Activated CD4-positive, alpha-beta memory T cell treated with anti-CD3 and anti-CD28 coated beads for 36 hours (primary cell): ENCODE measurements around the gene EVI5L. TPM values are rescaled to one million over a fixed set of nuclear protein-coding genes. Genes with fewer than 3 reads are reported as not detected.

Experiments used
- CTCF ChIA-PET: fragments of 350-600 bp; sonication (Branson Sonifier 250); formaldehyde crosslinking; loops from one replicate; lab custom pipeline; 2021; ENCODE audit warnings: antibody characterized with exemption, inconsistent platforms; lab: Charles Lee
- POLR2A ChIA-PET: fragments of 350-600 bp; sonication (Branson Sonifier 250); formaldehyde crosslinking; loops from one replicate; lab custom pipeline; 2021; ENCODE audit warnings: antibody characterized with exemption; lab: Charles Lee
- DNase-seq: peaks from one replicate; pipeline ENCODE4 v3.0.0-alpha.2; 2020
- H3K27ac Mint-ChIP-seq: one replicate; pipeline ENCODE4 v1.8.0; 2021; ENCODE audit warnings: mixed read lengths
- H3K27me3 Mint-ChIP-seq: one replicate; pipeline ENCODE4 v1.8.0; 2021; ENCODE audit warnings: mixed read lengths
- H3K36me3 Mint-ChIP-seq: one replicate; pipeline ENCODE4 v1.8.0; 2021; ENCODE audit warnings: mixed read lengths
- H3K4me1 Mint-ChIP-seq: one replicate; pipeline ENCODE4 v1.8.0; 2021; ENCODE audit warnings: low read depth, mixed read lengths
- H3K4me3 Mint-ChIP-seq: one replicate; pipeline ENCODE4 v1.8.0; 2021; ENCODE audit warnings: mild to moderate bottlenecking, mixed read lengths
- H3K9me3 Mint-ChIP-seq: one replicate; pipeline ENCODE4 v1.8.0; 2021; ENCODE audit warnings: mixed read lengths
- intact Hi-C: fragments of 100-400 bp; cut with micrococcal nuclease; formaldehyde crosslinking; loops from one replicate; pipeline ENCODE4 v1.15.1; 2023
- total RNA-seq, 2 experiments: library from RNA; stranded (reverse); gene quantifications; one replicate each; pipeline ENCODE4 v1.2.3, GENCODE V29; 2021

The EVI5L gene
- total RNA-seq, 2 experiments from 2014 or later: 5.0 to 5.6 TPM

- POLR2A ChIA-PET: no interaction called here
- H3K36me3 Mint-ChIP-seq: no peaks in the 10 kb centered on the region
Measured at GRCh38 chr19:7863971-7864689, 34.1 kb downstream of the EVI5L start.

DNA sequence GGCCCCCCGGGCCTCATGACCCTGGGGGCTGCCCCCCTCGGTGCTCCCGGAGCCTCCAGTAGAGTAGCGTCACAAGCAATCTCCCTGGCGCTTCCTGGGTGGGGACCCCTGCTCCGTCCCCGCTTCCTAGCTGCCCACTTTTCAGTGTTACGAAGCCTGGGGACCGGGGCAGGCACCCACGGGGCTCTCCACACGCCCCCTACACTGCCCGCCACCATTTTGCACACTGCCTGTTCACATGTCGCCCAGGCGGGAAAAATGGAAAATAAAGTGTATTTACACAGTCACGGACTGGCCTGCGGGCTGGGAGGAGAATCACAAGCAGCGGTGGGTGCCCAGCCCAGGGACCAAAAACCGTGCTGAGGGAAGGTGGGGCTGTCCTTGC lies 34.7 kb downstream of the EVI5L start:
- no peak overlapping the region for H3K4me3 Mint-ChIP-seq
- peaks cover 11% of the 10 kb centered on the region for H3K27me3 Mint-ChIP-seq
- no peaks in the 10 kb centered on the region for H3K9me3 Mint-ChIP-seq
- intact Hi-C loops: loop anchor here (5.0 kb wide), 1 partner anchor 38 kb away; the partner anchor contains the start of gene MAP2K7
- H3K36me3 Mint-ChIP-seq: no peaks in the 10 kb centered on the region
- DNase-seq: no peak
- POLR2A ChIA-PET: no interaction called here
- peaks cover 30% of the 10 kb centered on the region for H3K4me1 Mint-ChIP-seq
- no peak overlapping the region for H3K27ac Mint-ChIP-seq
- CTCF ChIA-PET: interaction anchor here (1.3 kb wide), 1 partner anchor 12 kb away, joined by 4 read pairs; no protein-coding TSS in a partner anchor

More at GRCh38 chr19:7863971-7864689, 34.1 kb downstream of the EVI5L start:
- Mint-ChIP-seq H3K4me1 (peaks cover 30% of the 10 kb centered on the region), H3K9me3 (no peaks in the 10 kb centered on the region), H3K4me3 (no peak overlapping the region), H3K27me3 (peaks cover 11% of the 10 kb centered on the region), H3K27ac (no peak overlapping the region)
- CTCF ChIA-PET: interaction anchor here (1.3 to 1.9 kb wide), 2 partner anchors 12 kb away, joined by 4 read pairs; no protein-coding TSS in a partner anchor
- no peak for DNase-seq
- intact Hi-C loops: no loop called here

- intact Hi-C loops: loop anchor here (5.0 kb wide), 1 partner anchor 37 kb away; the partner anchor contains the start of gene MAP2K7
- Mint-ChIP-seq H3K4me3 (no peak overlapping the region), H3K27ac (no peak overlapping the region), H3K36me3 (no peaks in the 10 kb centered on the region), H3K9me3 (no peaks in the 10 kb centered on the region), H3K4me1 (peaks cover 33% of the 10 kb centered on the region), H3K27me3 (peaks cover 11% of the 10 kb centered on the region)
- peak; percentile 18 for DNase-seq
- ChIA-PET CTCF (no interaction called here), POLR2A (no interaction called here)
Measured at GRCh38 chr19:7865262-7865911, 35.4 kb downstream of the EVI5L start.

GRCh38 chr19:7866399-7867091 lies 36.5 kb downstream of the EVI5L start:
- no peaks in the 10 kb centered on the region for H3K9me3 Mint-ChIP-seq
- H3K27ac Mint-ChIP-seq: no peak overlapping the region
- DNase-seq: no peak
- ChIA-PET CTCF (interaction anchor here (0.8 kb wide), 1 partner anchor 49 kb away, joined by 4 read pairs; no protein-coding TSS in a partner anchor), POLR2A (no interaction called here)
- intact Hi-C loops: loop anchor here (5.0 kb wide), 1 partner anchor 36 kb away; the partner anchor contains the start of gene MAP2K7
- no peaks in the 10 kb centered on the region for H3K36me3 Mint-ChIP-seq
- H3K27me3 Mint-ChIP-seq: peaks cover 12% of the 10 kb centered on the region
- no peak overlapping the region for H3K4me3 Mint-ChIP-seq
- H3K4me1 Mint-ChIP-seq: peaks cover 34% of the 10 kb centered on the region

DNA sequence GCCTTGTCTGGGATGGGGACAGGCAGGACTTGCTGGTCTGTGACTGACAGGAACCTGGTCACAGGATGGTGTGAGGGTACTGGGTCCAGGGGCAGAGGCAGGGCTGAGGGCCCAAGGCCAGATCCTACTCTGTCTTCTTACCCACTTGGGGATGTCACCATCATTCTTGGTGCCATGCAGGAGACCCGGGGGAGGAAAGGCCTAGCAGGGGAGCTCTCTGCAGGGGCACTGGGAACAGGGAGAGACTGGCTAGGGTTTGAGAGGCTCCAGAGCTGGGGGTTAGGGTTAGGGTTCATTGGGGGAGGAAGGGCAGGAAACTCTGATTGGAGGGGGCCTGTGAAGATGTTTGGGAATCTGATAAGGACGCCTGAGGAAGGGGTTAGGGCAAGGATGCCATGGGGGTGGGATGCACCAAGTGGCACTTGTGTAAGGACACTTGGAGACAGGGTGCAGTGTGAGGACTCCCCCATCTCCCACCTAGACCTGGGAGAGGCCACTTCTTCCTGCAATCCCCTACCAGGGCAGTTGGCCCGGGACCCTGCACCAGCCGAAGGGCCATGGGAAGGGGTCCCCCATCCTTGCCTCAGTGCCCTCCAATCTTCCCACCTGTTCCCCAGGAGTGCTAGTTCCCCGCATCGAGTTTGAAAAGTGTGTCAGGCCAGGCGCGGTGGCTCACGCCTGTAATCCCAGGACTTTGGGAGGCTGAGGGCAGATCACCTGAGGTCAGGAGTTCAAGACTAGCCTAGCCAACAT lies 37.2 kb downstream of the EVI5L start:
- no peak for DNase-seq
- peaks cover 37% of the 10 kb centered on the region for H3K4me1 Mint-ChIP-seq
- H3K9me3 Mint-ChIP-seq: no peaks in the 10 kb centered on the region
- no peak overlapping the region for H3K4me3 Mint-ChIP-seq
- intact Hi-C loops: loop anchor here (5.0 kb wide), 1 partner anchor 35 kb away; the partner anchor contains the start of gene MAP2K7
- no peak overlapping the region for H3K27ac Mint-ChIP-seq
- CTCF ChIA-PET: interaction anchor here (0.8 to 2.3 kb wide), 2 partner anchors 48 to 299 kb away, joined by 4 to 21 read pairs; no protein-coding TSS in a partner anchor
- H3K36me3 Mint-ChIP-seq: no peaks in the 10 kb centered on the region
- peaks cover 20% of the 10 kb centered on the region for H3K27me3 Mint-ChIP-seq
- POLR2A ChIA-PET: no interaction called here

- H3K4me1 Mint-ChIP-seq: peaks cover 40% of the 10 kb centered on the region
- intact Hi-C loops: loop anchor here (2.0 to 5.0 kb wide), 2 partner anchors 34 to 39 kb away; partner anchors contain the start of gene MAP2K7
- peak; percentile 48 for DNase-seq
- H3K36me3 Mint-ChIP-seq: no peaks in the 10 kb centered on the region
- POLR2A ChIA-PET: interaction anchor here (0.9 to 1.0 kb wide), 2 partner anchors 35 to 48 kb away, joined by 3 to 4 read pairs; partner anchors contain the start of gene MAP2K7
- no peaks in the 10 kb centered on the region for H3K9me3 Mint-ChIP-seq
- H3K27ac Mint-ChIP-seq: no peak overlapping the region
- peaks cover 26% of the 10 kb centered on the region for H3K27me3 Mint-ChIP-seq
- CTCF ChIA-PET: interaction anchor here (0.7 to 2.3 kb wide), 19 partner anchors 10 to 400 kb away, joined by 3 to 28 read pairs (median 7); partner anchors contain the start of genes EVI5L, LRRC8E, MAP2K7 and MCOLN1
- H3K4me3 Mint-ChIP-seq: peak overlapping the region; percentile 73
Measured at GRCh38 chr19:7868326-7868670, 38.3 kb downstream of the EVI5L start.

DNA sequence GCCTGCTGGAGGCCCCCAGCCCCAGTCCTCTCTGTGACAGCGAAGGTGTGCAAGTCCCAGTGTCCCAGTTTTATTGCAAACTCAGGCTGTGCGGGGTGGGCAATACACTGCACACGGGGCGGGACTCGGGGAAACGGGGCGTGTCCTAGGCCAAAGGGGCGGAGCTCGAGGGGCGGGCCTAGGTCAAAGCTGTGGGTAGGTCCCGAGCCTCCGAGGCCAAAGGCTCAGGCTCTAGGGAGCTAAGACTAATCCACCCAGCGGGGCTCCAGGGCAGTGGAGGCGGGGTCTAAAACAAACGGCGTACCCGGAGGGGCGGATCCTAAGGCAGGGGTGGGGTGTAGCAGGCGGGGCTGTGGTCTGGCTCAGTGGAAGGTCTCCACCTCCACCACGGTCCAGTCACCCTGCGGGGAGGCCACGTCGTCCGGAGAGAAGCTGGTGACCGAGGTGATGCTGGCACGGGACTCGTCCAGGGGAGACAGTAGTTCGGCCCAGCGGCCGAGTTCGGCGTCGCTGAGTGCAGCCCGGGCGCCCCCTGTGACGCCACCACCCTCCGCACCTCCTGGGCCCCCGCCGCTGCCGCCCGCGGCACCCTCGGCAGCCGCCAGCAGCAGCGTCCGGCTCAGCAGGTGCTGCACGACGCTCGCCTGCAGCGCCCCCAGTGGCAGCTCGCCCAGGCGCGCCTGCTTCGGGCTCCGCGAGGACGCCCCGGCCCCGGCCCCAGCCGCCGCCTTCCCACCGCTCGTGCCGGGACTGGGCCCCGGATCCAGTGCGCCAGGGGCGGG lies 38.8 kb downstream of the EVI5L start:
- no peak overlapping the region for H3K27ac Mint-ChIP-seq
- CTCF ChIA-PET: interaction anchor here (0.7 to 2.3 kb wide), 32 partner anchors 8 to 481 kb away, joined by 3 to 28 read pairs (median 6); partner anchors contain the start of genes EVI5L, LRRC8E, MAP2K7 and MCOLN1
- POLR2A ChIA-PET: interaction anchor here (0.9 to 1.0 kb wide), 2 partner anchors 35 to 47 kb away, joined by 3 to 4 read pairs; partner anchors contain the start of gene MAP2K7
- peak overlapping the region; percentile 73 for H3K4me3 Mint-ChIP-seq
- no peaks in the 10 kb centered on the region for H3K9me3 Mint-ChIP-seq
- intact Hi-C loops: loop anchor here (1.0 to 5.0 kb wide), 3 partner anchors 33 to 51 kb away; partner anchors contain the start of genes MAP2K7 and SNAPC2
- no peaks in the 10 kb centered on the region for H3K36me3 Mint-ChIP-seq
- DNase-seq: peak; percentile 86
- H3K4me1 Mint-ChIP-seq: peaks cover 42% of the 10 kb centered on the region
- peaks cover 29% of the 10 kb centered on the region for H3K27me3 Mint-ChIP-seq

DNA sequence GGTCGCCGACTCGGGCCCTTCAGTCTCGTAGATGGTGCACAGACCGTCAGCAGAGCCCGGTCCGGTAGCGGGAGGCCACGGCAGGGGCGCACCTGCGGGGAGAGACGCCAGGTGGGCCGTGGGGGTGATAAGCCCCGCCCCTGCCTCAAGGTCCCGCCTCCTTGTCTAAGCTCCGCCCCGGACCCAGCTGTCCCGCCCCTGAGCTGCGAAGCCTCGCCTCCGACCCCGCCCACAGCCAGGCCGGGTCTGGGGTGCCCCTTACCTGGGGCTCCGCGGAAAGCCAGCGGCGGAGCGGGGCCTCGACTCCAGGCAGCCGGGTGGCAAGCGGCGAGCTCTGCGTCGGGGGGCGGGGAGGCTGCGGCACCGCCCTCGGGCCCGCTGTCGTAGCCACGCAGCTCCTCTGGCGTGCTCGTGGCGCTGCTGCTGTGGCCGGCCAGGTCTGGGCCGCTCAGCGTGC lies 39.5 kb downstream of the EVI5L start:
- intact Hi-C loops: loop anchor here (1.0 to 5.0 kb wide), 3 partner anchors 33 to 51 kb away; partner anchors contain the start of genes MAP2K7 and SNAPC2
- H3K27me3 Mint-ChIP-seq: peaks cover 29% of the 10 kb centered on the region
- H3K4me1 Mint-ChIP-seq: peaks cover 41% of the 10 kb centered on the region
- peak; percentile 84 for DNase-seq
- H3K4me3 Mint-ChIP-seq: peak overlapping the region; percentile 55
- CTCF ChIA-PET: interaction anchor here (0.6 to 2.3 kb wide), 35 partner anchors 9 to 482 kb away, joined by 3 to 28 read pairs (median 6); partner anchors contain the start of genes EVI5L, LRRC8E, MAP2K7 and MCOLN1
- H3K27ac Mint-ChIP-seq: no peak overlapping the region
- no peaks in the 10 kb centered on the region for H3K36me3 Mint-ChIP-seq
- POLR2A ChIA-PET: interaction anchor here (1.0 kb wide), 1 partner anchor 47 kb away, joined by 3 read pairs; no protein-coding TSS in a partner anchor
- no peaks in the 10 kb centered on the region for H3K9me3 Mint-ChIP-seq

GRCh38 chr19:7869910-7870511 lies 40.0 kb downstream of the EVI5L start:
- Mint-ChIP-seq H3K27ac (no peak overlapping the region), H3K4me1 (peaks cover 40% of the 10 kb centered on the region), H3K4me3 (peak overlapping the region; percentile 23), H3K36me3 (no peaks in the 10 kb centered on the region), H3K27me3 (peaks cover 25% of the 10 kb centered on the region), H3K9me3 (no peaks in the 10 kb centered on the region)
- peak; percentile 66 for DNase-seq
- intact Hi-C loops: loop anchor here (1.0 to 5.0 kb wide), 3 partner anchors 32 to 50 kb away; partner anchors contain the start of genes MAP2K7 and SNAPC2
- ChIA-PET POLR2A (no interaction called here), CTCF (interaction anchor here (0.6 to 2.3 kb wide), 33 partner anchors 9 to 482 kb away, joined by 3 to 28 read pairs (median 6); partner anchors contain the start of genes EVI5L, LRRC8E, MAP2K7 and MCOLN1)
